GM12892 (cell line): ENCODE results near the gene PRAMEF5.
"Not testable (repeated sequence)": the region's sequence is repeated elsewhere in the genome, so short reads cannot be mapped to it uniquely, and the experiment has no call there.

Source experiments
- POLR2A ChIP-seq: IDR thresholded peaks from 2 replicates; pipeline ENCODE4 v1.6.1; 2011; ENCODE audit warnings: low read depth, low read length, control low read depth
- POLR2AphosphoS5 ChIP-seq: IDR thresholded peaks from 2 replicates; pipeline ENCODE4 v1.6.1; 2011; ENCODE audit warnings: low read depth, low read length, control low read depth

DNA sequence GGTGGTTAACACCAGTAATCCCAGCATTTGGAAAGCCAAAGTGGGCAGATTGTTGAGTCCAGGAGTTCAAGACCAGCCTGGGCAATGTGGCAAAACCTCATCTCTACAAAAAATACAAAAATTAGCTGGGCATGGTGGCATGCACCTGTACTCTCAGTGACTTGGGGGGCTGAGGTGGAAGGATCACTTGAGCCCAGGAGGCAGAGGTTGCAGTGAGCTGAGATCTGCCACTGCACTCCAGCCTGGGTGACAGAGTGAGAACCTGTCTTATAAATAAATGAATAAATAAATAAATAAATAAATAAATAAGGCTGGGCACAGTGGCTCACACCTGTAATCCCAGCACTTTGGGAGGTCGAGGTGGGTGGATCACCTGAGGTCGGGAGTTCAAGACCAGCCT lies 21.9 kb upstream of the PRAMEF5 start:
- TF ChIP-seq POLR2AphosphoS5, POLR2A: not testable (repeated sequence)
